Measurements from ENCODE around the gene WDR91. TPM values are rescaled to one million over a fixed set of nuclear protein-coding genes. Genes with fewer than 3 reads are reported as not detected.

The WDR91 gene
- total RNA-seq, 2 donors from 2014 or later = 9.9 to 13.7 TPM

DNA sequence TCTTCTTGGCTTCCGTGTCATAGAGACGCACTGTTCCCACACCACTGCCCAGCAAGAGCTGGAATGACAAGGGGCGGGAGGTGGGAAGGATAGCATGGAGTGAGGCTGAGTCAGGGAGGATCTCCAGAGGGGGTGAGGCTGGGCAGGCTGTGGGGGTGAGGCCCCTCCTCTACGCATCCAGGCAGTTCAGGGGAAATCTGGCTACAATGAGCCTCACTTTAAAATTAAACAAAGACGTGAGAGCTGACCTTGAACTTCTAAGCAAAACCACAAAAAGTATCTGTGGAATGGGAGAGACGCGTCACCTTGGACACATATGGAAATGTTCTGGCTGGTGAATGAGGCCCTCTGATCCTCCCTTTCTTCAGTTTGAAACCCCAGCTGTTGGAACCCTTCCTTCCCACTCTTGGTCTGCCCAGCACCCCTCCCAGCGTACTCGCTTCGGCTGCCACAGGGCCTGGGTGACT, 17.7 kb downstream of the WDR91 start:
- Mint-ChIP-seq H3K27ac (peak overlapping the region in 1 of 2 donors; percentile 63), H3K36me3 (peaks cover 15 to 19% of the 10 kb centered on the region in 2 donors), H3K9me3 (no peaks in the 10 kb centered on the region)
- DNase-seq (ENCODE audit: low spot score in 2 of 2) (peak in 1 of 2 donors; percentile 16), ATAC-seq (no peak)

DNA sequence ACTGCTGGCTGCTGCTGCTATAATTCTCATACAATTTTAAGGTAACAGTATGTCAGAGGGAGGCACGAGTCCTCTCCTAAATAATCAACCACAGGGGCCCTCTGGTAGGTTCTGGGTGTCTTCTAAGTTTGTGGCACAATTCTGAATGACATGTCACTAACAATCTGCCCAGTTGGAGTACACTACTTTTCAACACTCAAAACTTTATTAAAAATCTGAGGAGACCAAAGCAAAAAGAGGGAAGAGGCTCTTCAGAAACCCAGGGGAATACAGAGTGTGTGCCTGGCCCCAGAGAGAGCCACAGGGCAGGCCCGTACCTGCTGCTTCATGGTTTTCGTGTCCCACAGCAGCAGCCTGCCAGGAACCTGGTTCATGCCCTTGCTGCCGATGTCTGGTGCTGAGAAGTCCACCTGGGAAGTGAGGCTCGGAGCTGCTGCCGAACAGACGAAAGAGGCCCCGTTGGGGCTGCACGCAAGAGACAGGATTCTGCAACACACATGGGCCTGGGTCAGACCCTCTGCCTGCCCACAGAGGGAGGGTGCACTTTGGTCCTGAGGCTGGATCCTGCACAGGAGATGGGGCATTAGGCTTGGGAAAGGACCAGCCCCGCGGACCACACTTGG, 18.3 kb downstream of the WDR91 start:
- no peaks in the 10 kb centered on the region for H3K9me3 Mint-ChIP-seq
- H3K36me3 Mint-ChIP-seq = peaks cover 15 to 19% of the 10 kb centered on the region in 2 donors
- peak overlapping the region; percentile 63 to 82 for H3K27ac Mint-ChIP-seq
- ATAC-seq = no peak
- DNase-seq (ENCODE audit: low spot score in 2 of 2) = peak in 1 of 2 donors; percentile 47

DNA sequence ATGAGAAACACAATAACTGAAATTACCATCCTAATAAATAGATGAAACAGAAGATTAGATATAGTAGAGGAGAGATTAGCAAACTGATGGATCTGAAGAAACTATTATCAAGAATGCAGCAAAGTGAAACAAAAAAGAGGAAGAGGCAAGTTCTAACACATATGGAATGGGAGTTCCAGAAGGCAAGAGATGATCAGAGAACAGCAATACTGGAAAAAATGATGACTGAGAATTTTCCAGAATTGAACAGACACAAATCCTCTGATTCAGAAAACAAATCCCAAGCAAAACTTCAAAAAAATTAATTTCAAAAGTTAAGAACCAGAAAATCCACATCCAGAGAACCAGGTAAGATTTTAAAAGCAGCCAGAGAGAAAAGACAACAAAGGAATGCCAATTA, 20.6 kb downstream of the WDR91 start:
- ATAC-seq (no peak), DNase-seq (ENCODE audit: low spot score in 2 of 2) (no peak)
- Mint-ChIP-seq H3K36me3 (peaks cover 7 to 23% of the 10 kb centered on the region in 2 donors), H3K27ac (no peak overlapping the region), H3K9me3 (no peaks in the 10 kb centered on the region)

DNA sequence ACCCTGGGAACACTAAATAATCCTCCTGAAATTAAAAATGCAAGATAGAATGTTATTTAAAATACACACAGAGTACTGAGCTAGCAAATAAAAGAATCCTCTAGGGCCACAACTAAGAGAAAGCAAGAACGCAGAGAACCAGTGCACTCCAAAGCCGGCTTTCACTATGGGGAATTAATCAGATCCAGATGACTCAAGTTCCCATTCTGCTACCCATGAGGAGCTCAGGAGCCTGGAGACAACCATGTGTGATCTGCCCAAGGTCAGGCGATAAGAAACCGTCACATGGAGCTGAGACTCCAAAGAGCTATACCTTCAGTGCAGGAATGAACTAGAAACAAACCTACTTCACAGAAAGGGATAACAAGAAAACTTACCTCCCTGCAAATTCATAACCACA, 21.4 kb downstream of the WDR91 start:
- H3K27ac Mint-ChIP-seq = no peak overlapping the region
- peaks cover 11 to 23% of the 10 kb centered on the region in 2 donors for H3K36me3 Mint-ChIP-seq
- DNase-seq (ENCODE audit: low spot score in 2 of 2) (peak in 1 of 2 donors; percentile 16), ATAC-seq (no peak)
- no peaks in the 10 kb centered on the region for H3K9me3 Mint-ChIP-seq

DNA sequence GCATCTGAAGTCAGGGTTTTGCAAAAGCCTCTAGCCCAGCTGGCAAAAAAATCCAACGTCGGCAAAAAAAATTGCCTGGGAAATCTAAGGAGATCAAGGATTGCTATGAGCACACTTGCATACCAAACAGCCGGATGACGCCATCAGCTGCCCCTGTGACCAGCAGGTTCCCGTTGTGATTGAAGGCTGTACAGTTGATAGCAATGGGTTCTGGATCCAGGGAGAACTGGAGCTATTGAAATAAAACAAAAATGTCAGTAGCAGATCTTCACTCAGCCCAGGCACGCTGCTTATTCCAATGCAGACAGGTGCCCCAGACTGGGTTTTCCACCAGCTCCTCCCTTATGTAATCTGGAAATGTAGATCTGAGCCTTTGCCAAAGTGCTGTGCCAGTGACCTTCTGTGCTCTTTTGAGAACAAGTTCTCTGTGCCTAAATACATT, 22.1 kb downstream of the WDR91 start:
- DNase-seq (ENCODE audit: low spot score in 2 of 2) (no peak), ATAC-seq (no peak)
- H3K9me3 Mint-ChIP-seq = no peaks in the 10 kb centered on the region
- H3K27ac Mint-ChIP-seq = no peak overlapping the region
- peaks cover 12 to 30% of the 10 kb centered on the region in 2 donors for H3K36me3 Mint-ChIP-seq

DNA sequence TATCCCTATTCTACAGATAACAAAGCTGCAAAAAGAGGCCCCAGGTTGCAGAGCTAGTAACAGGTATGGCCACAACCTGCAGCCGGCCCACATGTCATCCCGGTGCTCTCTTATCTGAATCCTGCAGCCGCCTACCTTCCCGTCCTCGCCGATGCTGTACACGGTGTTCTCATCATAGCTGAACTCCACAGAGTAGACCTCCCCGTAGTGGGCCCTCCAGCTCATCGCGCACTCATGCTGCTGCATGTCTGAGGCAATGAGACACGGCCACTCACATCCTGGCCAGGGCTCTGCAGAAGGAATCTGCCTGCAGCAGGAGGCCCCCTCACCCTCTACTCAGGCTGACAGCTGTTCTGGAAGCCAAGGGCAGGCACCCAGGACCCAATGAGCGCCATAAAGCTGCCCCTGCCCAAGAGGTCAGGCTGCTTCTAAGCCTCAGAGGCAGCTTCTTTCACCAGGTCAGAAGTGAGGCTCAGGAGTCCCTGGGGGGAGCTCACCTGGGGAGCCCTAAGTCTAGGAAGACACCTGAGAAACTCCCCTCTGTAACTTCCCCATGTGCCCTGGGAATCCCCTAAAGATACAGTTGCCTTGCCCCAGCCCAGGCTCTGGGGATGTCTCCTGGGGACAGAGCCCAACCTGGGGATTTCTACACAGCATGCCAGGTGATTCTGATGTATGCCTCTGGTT, 22.9 kb downstream of the WDR91 start:
- H3K27ac Mint-ChIP-seq = peak overlapping the region in 1 of 2 donors; percentile 48
- peaks cover 3 to 5% of the 10 kb centered on the region in 2 donors for H3K9me3 Mint-ChIP-seq
- DNase-seq (ENCODE audit: low spot score in 2 of 2) (peak in 1 of 2 donors; percentile 25), ATAC-seq (no peak)
- peaks cover 17 to 37% of the 10 kb centered on the region in 2 donors for H3K36me3 Mint-ChIP-seq

DNA sequence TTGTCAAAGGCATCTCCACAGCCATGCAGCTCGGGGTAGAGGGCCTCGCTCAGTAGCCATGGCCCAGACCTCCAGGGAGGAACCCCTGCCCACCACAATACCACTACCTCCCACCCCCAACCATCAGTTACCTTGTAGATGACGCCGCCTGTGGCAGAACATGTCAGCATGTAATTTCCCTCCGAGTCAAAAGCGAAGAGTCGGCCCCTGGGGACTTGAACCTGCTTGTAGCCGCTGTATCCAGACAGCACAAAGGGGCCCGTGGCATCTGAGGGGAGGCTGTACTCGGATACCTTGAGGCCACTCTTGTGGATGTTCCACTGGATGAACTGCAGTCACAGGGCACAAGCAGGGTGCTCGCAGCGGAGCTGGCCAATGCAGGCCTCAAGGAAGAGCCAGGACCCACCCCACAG, 24.5 kb downstream of the WDR91 start:
- peak overlapping the region in 1 of 2 donors; percentile 66 for H3K27ac Mint-ChIP-seq
- peaks cover 33 to 45% of the 10 kb centered on the region in 2 donors for H3K36me3 Mint-ChIP-seq
- DNase-seq (ENCODE audit: low spot score in 2 of 2) (no peak), ATAC-seq (peak in 1 of 2 donors; percentile 43)
- peaks cover 11 to 12% of the 10 kb centered on the region in 2 donors for H3K9me3 Mint-ChIP-seq

DNA sequence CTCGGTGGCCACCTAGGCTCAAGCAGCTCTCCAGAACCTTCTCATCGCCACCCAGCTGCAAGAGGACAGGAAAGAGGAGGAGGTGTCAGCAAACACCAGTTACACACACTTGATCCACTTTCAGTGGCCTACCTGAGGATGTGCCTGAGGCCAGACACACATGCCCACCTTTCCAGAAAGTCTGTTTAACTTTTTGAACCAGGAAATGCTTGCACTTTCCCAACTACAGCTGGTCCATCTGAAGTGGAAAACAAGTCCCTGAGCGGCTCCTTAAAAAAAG, 25.1 kb downstream of the WDR91 start:
- Mint-ChIP-seq H3K27ac (peak overlapping the region in 1 of 2 donors; percentile 66), H3K36me3 (peaks cover 39 to 51% of the 10 kb centered on the region in 2 donors)
- no peak for ATAC-seq

DNA sequence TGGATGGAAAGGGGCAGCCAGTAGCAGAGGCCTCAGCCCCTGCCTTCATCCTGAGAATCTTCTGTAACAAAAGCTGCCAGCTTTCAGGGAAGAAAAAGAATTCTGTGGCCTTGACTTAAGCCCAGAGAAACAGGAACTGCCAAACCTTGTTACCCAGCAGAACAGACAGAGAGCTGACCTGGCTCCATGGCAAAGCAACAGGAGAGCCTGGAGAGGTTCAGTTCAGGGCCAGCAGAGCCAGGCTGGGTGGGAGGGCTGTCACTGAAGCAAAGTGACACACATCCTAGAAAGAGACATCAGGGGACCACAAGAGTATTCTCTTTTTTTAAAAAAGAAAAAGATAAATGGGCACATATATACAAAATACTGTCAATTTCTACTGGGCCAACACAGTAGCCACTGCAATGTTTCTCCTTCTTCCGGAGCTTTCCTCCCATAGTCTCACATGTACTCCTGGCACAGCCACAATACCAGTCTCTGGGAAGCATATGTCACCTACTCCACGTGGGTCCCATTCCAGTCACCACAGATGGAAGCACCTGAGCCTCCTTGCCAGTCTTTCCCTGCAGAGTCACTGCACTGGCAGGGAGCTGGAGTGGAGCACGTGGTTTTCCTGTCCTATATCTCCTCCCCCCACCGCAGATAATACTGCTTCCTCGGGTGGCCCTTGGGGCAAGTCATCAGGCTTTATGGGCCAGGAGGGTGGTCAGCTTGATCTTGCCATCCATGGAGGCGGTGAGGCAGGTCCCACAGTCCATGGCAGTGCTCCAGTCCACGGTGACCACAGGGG, 25.7 kb downstream of the WDR91 start:
- Mint-ChIP-seq H3K36me3 (peaks cover 45 to 52% of the 10 kb centered on the region in 2 donors), H3K27ac (peak overlapping the region in 1 of 2 donors; percentile 72)
- ATAC-seq = no peak

More for the DNA sequence above, 25.1 kb downstream of the WDR91 start:
- DNase-seq (ENCODE audit: low spot score in 2 of 2) = no peak
- H3K9me3 Mint-ChIP-seq = peaks cover 16 to 17% of the 10 kb centered on the region in 2 donors

DNA sequence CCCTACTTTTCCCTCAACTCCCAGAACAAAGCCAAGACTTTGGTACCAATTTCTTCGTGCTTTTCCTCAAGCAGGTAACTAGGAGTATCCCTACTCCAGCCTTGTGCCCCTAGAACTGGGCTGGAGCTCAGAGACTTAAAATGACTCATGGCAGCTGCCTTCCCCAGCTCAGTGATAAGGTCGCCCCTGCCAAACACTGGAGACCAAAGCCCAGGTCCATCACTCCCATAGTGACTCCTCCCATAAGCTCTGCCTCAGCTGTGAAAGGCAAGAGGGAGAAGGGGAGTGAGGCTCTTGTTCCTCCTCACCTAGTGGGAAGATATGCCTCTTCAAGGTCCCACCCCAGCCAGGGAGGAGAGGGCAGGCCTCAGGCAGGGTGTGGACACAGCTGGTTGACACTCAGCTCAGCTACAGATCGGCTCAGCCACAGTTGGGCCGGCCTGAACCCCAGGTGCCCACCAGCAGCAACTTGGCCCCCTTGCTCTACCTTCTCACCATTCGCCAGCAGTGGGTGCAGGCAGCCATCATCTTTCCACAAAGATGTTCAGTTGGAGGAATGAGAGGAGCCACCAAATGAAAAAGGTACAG, 27.0 kb downstream of the WDR91 start:
- peaks cover 54% of the 10 kb centered on the region in 2 donors for H3K36me3 Mint-ChIP-seq
- H3K9me3 Mint-ChIP-seq = peaks cover 20 to 27% of the 10 kb centered on the region in 2 donors
- no peak for ATAC-seq
- no peak overlapping the region for H3K27ac Mint-ChIP-seq
- DNase-seq (ENCODE audit: low spot score in 2 of 2) = no peak

More for the DNA sequence above, 25.7 kb downstream of the WDR91 start:
- H3K9me3 Mint-ChIP-seq = peaks cover 16 to 20% of the 10 kb centered on the region in 2 donors
- no peak for DNase-seq (ENCODE audit: low spot score in 2 of 2)

DNA sequence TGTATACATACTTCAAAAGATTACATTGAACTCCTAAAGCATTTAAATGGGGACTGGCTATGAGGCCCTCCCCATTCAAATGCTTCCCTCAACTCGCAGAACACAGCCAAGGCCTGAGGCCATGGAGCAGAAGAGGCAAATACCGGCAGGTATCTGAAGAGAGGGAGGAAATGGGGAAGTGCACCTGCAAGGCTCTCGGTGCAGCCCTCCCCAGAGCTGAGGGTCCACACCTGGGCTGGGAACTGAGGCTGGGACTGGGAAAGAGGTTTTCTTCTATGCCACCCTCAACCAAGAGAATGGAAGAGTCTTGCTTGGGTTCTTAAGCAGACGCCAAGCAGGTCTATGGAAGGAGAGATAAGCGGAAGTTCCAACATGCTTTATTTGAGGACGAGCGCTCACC, 27.8 kb downstream of the WDR91 start:
- H3K9me3 Mint-ChIP-seq = peaks cover 20 to 32% of the 10 kb centered on the region in 2 donors
- H3K36me3 Mint-ChIP-seq = peaks cover 54 to 61% of the 10 kb centered on the region in 2 donors
- ATAC-seq (no peak), DNase-seq (ENCODE audit: low spot score in 2 of 2) (no peak)
- H3K27ac Mint-ChIP-seq = no peak overlapping the region

DNA sequence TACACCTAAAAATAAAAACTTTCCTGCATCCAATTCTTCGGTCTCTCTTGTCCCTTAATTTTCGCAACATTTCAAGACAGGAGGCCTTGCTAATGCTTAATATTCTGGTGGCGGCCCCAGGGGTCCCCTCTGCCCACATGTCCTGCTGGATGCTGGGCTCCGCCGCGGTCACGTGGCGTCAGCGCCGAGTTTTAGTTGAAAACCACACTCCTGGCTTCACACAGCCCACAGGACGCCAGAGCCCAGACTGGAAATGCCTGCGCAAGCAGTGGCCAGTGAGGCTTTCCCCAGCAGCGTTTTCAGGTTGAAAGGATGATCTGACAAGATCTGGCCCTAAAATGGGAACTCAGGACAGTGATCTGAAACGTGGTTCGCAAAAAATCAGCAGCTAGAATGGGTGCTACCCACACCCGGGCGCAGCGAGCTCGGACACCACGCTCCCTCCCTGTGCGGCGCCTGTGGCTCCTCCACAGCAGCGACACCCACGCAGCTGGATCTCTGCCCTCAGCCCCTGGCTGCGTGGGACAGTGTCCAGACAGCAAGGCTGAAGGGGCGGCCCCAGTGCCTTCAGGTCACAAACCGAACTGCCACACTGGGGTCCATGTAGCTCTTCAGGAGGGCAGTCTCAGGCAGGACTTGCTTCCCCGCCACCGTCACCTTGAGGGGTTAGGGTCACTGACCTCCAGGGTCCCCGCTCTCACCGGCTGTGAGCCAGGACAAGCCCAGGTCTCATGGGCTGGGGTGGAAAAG, 29.2 kb downstream of the WDR91 start:
- ATAC-seq (no peak), DNase-seq (ENCODE audit: low spot score in 2 of 2) (peak in 1 of 2 donors; percentile 40)
- peaks cover 54 to 61% of the 10 kb centered on the region in 2 donors for H3K36me3 Mint-ChIP-seq
- H3K27ac Mint-ChIP-seq = no peak overlapping the region
- peaks cover 20 to 32% of the 10 kb centered on the region in 2 donors for H3K9me3 Mint-ChIP-seq

DNA sequence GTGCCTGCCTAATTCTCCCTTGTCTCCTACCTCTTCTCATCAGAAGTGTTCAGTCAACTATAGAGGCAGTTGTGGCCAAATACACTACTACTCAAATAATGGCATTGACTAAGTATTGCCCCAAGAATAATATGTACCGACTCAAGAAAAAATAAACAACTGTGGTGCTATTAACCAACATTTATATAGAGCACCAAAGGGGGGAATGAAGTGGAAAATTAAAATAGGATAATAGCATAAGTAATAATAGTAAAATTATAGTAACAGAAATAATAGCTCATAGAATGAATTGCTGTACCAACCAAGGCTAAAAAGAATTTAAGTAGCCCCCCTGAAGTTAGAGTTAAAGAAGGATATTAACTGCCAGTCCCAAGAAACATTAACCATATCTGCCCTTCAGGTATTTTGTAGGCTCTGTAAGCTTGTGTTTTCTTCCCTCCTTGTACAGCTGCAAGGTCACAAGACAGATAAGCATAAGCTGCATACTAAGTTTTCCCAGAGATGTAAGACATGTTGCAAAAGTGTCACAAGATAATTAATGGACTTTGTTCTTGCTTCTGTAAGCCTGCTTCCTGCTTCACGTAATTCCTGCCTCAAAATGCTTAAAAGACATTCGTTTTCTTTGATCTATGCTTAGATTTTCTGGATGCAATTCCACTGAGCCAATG, 29.9 kb downstream of the WDR91 start:
- DNase-seq (ENCODE audit: low spot score in 2 of 2) (no peak), ATAC-seq (no peak)
- H3K27ac Mint-ChIP-seq = no peak overlapping the region
- H3K36me3 Mint-ChIP-seq = peaks cover 50 to 61% of the 10 kb centered on the region in 2 donors
- peaks cover 20 to 32% of the 10 kb centered on the region in 2 donors for H3K9me3 Mint-ChIP-seq

DNA sequence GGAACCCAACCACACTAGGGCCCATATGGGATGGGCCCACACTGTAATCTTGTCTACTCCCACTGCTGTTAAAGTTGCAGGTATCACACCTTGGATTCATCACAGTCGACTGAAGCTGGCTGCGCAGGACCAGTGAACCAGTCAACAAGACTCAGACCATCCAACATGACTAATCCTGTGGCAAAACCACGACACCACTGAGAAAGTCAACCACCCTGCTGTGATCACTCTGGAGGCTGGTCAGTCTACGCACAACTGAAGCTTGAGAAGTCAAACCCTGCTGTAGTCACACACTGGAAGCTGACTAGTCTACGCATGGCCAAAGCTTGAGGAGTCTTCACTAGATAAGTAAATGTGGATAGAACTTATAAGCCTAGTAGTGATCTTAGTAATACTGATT, 31.2 kb downstream of the WDR91 start:
- peaks cover 50 to 57% of the 10 kb centered on the region in 2 donors for H3K36me3 Mint-ChIP-seq
- H3K27ac Mint-ChIP-seq = no peak overlapping the region
- peaks cover 20 to 32% of the 10 kb centered on the region in 2 donors for H3K9me3 Mint-ChIP-seq
- ATAC-seq (peak; percentile 62 to 91), DNase-seq (ENCODE audit: low spot score in 2 of 2) (peak in 1 of 2 donors; percentile 50)

DNA sequence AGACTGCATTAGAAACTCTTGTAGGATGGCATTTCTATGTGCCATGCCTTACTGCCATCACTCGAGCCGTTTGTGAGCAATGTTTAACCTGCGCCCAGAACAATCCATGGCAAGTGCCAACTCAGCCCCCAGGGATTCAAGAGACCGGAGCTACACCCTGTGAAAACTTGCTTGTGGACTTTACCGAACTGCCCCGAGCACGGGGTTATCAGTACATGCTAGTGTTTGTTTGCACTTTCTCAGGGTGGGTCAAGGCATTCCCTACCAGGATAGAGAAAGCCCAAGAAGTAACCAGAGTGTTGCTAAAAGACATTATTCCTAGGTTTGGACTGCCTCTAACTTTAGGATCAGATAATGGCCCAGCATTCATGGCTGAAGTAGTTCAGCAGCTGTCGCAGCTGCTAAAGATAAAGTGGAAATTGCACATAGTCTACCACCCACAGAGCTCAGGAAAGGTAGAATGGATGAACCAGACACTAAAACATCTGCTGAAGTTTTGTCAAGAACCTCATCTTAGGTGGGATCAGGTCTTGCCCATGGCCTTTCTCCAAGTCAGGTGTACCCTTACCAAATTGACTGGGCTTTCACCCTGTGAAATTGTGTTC, 31.9 kb downstream of the WDR91 start:
- Mint-ChIP-seq H3K9me3 (peaks cover 20 to 32% of the 10 kb centered on the region in 2 donors), H3K27ac (no peak overlapping the region), H3K36me3 (peaks cover 45 to 54% of the 10 kb centered on the region in 2 donors)
- DNase-seq (ENCODE audit: low spot score in 2 of 2) (no peak), ATAC-seq (no peak)

Data from activated naive CD4-positive, alpha-beta T cell treated with anti-CD3 and anti-CD28 coated beads, Interleukin-2, amount 50 U/mL, for 72 hours (primary cell).